ENCODE results near the gene LIMCH1.

The LIMCH1 gene

DNA sequence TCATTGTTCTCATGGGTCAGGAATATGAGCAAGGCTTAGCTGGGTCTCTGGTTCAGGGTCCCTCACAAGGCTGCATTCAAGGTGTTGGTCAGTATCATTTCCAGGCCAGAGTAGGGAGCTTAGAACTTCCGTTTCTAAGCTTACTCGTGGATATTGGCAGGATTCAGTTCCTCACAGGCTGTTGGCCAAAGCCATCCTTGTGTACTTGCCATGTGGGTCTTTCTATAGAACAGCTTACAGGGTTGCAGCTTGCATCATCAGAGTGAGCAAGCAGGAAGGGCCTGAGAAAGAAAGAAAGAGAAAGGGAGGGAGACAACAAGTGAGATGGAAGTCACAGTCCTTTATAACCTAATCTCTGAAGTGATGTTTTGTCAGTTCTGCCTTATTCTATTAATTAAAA is 5.1 kb upstream of the LIMCH1 start:
- H3K36me3 ChIP-seq (ENCODE audit: control insufficient read depth, low read length) = no peaks in the 10 kb centered on the region
- H3K4me1 ChIP-seq (ENCODE audit: control insufficient read depth, low read length) = no peaks in the 10 kb centered on the region
- no peaks in the 10 kb centered on the region for H3F3A ChIP-seq (ENCODE audit: control insufficient read depth, insufficient read depth)
- peaks cover 13% of the 10 kb centered on the region for H3K27me3 ChIP-seq (ENCODE audit: control insufficient read depth, low read length)
- no peak overlapping the region for H3K4me3 ChIP-seq (ENCODE audit: low read length)
- H3K9me2 ChIP-seq (replicated peaks; ENCODE audit: control insufficient read depth, low read length) = no peaks in the 10 kb centered on the region
- no peak overlapping the region for H3K27ac ChIP-seq (ENCODE audit: low read depth, low read length)
- TF ChIP-seq, protein P1, sequence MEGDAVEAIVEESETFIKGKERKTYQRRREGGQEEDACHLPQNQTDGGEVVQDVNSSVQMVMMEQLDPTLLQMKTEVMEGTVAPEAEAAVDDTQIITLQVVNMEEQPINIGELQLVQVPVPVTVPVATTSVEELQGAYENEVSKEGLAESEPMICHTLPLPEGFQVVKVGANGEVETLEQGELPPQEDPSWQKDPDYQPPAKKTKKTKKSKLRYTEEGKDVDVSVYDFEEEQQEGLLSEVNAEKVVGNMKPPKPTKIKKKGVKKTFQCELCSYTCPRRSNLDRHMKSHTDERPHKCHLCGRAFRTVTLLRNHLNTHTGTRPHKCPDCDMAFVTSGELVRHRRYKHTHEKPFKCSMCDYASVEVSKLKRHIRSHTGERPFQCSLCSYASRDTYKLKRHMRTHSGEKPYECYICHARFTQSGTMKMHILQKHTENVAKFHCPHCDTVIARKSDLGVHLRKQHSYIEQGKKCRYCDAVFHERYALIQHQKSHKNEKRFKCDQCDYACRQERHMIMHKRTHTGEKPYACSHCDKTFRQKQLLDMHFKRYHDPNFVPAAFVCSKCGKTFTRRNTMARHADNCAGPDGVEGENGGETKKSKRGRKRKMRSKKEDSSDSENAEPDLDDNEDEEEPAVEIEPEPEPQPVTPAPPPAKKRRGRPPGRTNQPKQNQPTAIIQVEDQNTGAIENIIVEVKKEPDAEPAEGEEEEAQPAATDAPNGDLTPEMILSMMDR (IDR thresholded peaks at IDR 0.05; ENCODE audit: low read depth, low read length, poor library complexity, severe bottlenecking) = no peak
- no peaks in the 10 kb centered on the region for H3K9me3 ChIP-seq (ENCODE audit: control insufficient read depth, insufficient read depth, low read length)
- H4K20me1 ChIP-seq (ENCODE audit: control insufficient read depth, insufficient read depth, low read depth, low read length) = no peaks in the 10 kb centered on the region
- H3K4me2 ChIP-seq (ENCODE audit: low read length) = no peak overlapping the region
- no peaks in the 10 kb centered on the region for H3K79me2 ChIP-seq (ENCODE audit: control insufficient read depth, low read length)

- Histone ChIP-seq H3K9me2 (replicated peaks; ENCODE audit: control insufficient read depth, low read length) (no peaks in the 10 kb centered on the region), H3K4me3 (ENCODE audit: low read length) (no peak overlapping the region), H3K4me1 (ENCODE audit: control insufficient read depth, low read length) (no peaks in the 10 kb centered on the region), H3K27me3 (ENCODE audit: control insufficient read depth, low read length) (peaks cover 16% of the 10 kb centered on the region), H3K4me2 (ENCODE audit: low read length) (no peak overlapping the region), H3F3A (ENCODE audit: control insufficient read depth, insufficient read depth) (no peaks in the 10 kb centered on the region), H3K27ac (ENCODE audit: low read depth, low read length) (no peak overlapping the region), H3K79me2 (ENCODE audit: control insufficient read depth, low read length) (no peaks in the 10 kb centered on the region), H3K9me3 (ENCODE audit: control insufficient read depth, insufficient read depth, low read length) (no peaks in the 10 kb centered on the region), H3K36me3 (ENCODE audit: control insufficient read depth, low read length) (no peaks in the 10 kb centered on the region), H4K20me1 (ENCODE audit: control insufficient read depth, insufficient read depth, low read depth, low read length) (no peaks in the 10 kb centered on the region)
- no peak for TF ChIP-seq EZH2phosphoT487 (IDR thresholded peaks at IDR 0.05; ENCODE audit: borderline replicate concordance, low read length)
- TF ChIP-seq, protein P1 (IDR thresholded peaks at IDR 0.05; ENCODE audit: low read depth, low read length, poor library complexity, severe bottlenecking) = no peak
These were observed 4.3 kb upstream of the LIMCH1 start for GRCh38 chr4:41533680-41534079.

- Histone ChIP-seq H3F3A (ENCODE audit: control insufficient read depth, insufficient read depth) (no peaks in the 10 kb centered on the region), H3K4me3 (ENCODE audit: low read length) (no peak overlapping the region), H4K20me1 (ENCODE audit: control insufficient read depth, insufficient read depth, low read depth, low read length) (no peaks in the 10 kb centered on the region), H3K9me3 (ENCODE audit: control insufficient read depth, insufficient read depth, low read length) (no peaks in the 10 kb centered on the region), H3K27ac (ENCODE audit: low read depth, low read length) (no peak overlapping the region), H3K36me3 (ENCODE audit: control insufficient read depth, low read length) (no peaks in the 10 kb centered on the region), H3K4me2 (ENCODE audit: low read length) (no peak overlapping the region), H3K27me3 (ENCODE audit: control insufficient read depth, low read length) (peaks cover 16% of the 10 kb centered on the region), H3K9me2 (replicated peaks; ENCODE audit: control insufficient read depth, low read length) (no peaks in the 10 kb centered on the region), H3K79me2 (ENCODE audit: control insufficient read depth, low read length) (no peaks in the 10 kb centered on the region), H3K4me1 (ENCODE audit: control insufficient read depth, low read length) (no peaks in the 10 kb centered on the region)
- TF ChIP-seq EZH2phosphoT487 (IDR thresholded peaks at IDR 0.05; ENCODE audit: borderline replicate concordance, low read length) = no peak
- TF ChIP-seq, protein P1 (IDR thresholded peaks at IDR 0.05; ENCODE audit: low read depth, low read length, poor library complexity, severe bottlenecking) = no peak
These were observed 3.6 kb upstream of the LIMCH1 start for GRCh38 chr4:41534404-41534803.

- no peaks in the 10 kb centered on the region for H3K9me2 ChIP-seq (replicated peaks; ENCODE audit: control insufficient read depth, low read length)
- H3K4me1 ChIP-seq (ENCODE audit: control insufficient read depth, low read length) = no peaks in the 10 kb centered on the region
- H3K27ac ChIP-seq (ENCODE audit: low read depth, low read length) = no peak overlapping the region
- H3K4me2 ChIP-seq (ENCODE audit: low read length) = no peak overlapping the region
- TF ChIP-seq EZH2phosphoT487 (IDR thresholded peaks at IDR 0.05; ENCODE audit: borderline replicate concordance, low read length) = no peak
- TF ChIP-seq, protein P1 (IDR thresholded peaks at IDR 0.05; ENCODE audit: low read depth, low read length, poor library complexity, severe bottlenecking) = no peak
- no peaks in the 10 kb centered on the region for H3K9me3 ChIP-seq (ENCODE audit: control insufficient read depth, insufficient read depth, low read length)
- H4K20me1 ChIP-seq (ENCODE audit: control insufficient read depth, insufficient read depth, low read depth, low read length) = no peaks in the 10 kb centered on the region
- H3K79me2 ChIP-seq (ENCODE audit: control insufficient read depth, low read length) = no peaks in the 10 kb centered on the region
- no peaks in the 10 kb centered on the region for H3F3A ChIP-seq (ENCODE audit: control insufficient read depth, insufficient read depth)
- H3K27me3 ChIP-seq (ENCODE audit: control insufficient read depth, low read length) = peaks cover 16% of the 10 kb centered on the region
- no peaks in the 10 kb centered on the region for H3K36me3 ChIP-seq (ENCODE audit: control insufficient read depth, low read length)
- no peak overlapping the region for H3K4me3 ChIP-seq (ENCODE audit: low read length)
These were observed 2.0 kb upstream of the LIMCH1 start for GRCh38 chr4:41535911-41536371.

Data from DOHH2 (cell line).